ENCODE results near the gene SSRP1. TPM values are rescaled to one million over a fixed set of nuclear protein-coding genes. Genes with fewer than 3 reads are reported as not detected.

The SSRP1 gene, protein sequence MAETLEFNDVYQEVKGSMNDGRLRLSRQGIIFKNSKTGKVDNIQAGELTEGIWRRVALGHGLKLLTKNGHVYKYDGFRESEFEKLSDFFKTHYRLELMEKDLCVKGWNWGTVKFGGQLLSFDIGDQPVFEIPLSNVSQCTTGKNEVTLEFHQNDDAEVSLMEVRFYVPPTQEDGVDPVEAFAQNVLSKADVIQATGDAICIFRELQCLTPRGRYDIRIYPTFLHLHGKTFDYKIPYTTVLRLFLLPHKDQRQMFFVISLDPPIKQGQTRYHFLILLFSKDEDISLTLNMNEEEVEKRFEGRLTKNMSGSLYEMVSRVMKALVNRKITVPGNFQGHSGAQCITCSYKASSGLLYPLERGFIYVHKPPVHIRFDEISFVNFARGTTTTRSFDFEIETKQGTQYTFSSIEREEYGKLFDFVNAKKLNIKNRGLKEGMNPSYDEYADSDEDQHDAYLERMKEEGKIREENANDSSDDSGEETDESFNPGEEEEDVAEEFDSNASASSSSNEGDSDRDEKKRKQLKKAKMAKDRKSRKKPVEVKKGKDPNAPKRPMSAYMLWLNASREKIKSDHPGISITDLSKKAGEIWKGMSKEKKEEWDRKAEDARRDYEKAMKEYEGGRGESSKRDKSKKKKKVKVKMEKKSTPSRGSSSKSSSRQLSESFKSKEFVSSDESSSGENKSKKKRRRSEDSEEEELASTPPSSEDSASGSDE
- total RNA-seq (2021) (393 and 399 TPM in 2 replicates), Bru-seq, nascent RNA (percentile 96 among the genes with signal in this experiment), BruChase-seq, experiment 1, labeled RNA remaining after a 2-hour chase (percentile 96 among the genes with signal in this experiment), BruChase-seq, experiment 2, labeled RNA remaining after a 6-hour chase (percentile 99 among the genes with signal in this experiment)
- long read RNA-seq, transcript SSRP1-201 (17 exons, 2,819 nt), result major isoform, 410 of 558 reads
- long read RNA-seq, partial matches to known transcripts, result 122 of 558 reads
- long read RNA-seq, other reads (novel, unspliced or antisense), result 26 of 558 reads

DNA sequence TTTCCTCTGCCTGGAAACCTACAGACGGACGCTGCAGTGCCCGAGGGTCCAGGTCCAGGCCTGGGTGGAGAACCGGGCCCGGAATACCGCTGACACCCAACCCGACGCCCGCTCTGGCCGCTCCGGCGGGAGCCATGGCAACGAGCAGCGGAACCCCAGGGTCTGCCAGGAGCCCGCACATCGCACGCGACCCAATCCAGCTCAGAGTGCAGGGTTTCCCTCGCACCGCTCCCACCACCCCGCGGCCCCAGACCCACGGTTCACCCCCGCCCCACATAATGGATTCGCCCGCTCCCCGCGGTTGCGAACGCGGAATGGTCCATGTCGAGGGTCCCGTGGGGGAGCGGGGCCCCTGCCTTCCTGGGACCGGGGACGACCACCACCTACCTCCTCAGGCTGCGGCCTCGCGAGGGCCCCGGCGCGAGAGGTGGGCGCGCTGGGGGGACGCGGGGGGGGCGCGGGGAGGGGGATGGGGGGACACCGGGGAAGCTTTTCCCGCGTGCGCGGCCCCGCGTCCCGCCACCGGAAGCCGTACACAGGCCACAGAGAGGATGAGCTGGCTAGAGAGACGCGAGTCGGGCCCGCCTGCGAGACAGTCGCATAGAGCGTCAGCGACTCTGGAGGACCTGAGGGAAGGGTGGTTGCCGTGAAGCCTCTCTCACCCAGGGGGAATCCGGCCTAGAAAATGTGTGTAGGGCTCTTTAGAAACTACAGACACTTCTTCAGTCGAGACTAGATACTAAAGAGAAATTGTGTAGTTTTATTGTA, at the start of gene SSRP1:
TSS of gene SSRP1 (minus strand) at position 550 of the 768 bp plus-strand sequence. CDS start 771 bp downstream, outside the sequence.
- peaks cover 11% of the 10 kb centered on the region for H3K4me1 ChIP-seq (ENCODE audit: insufficient read depth, low read length, poor library complexity, severe bottlenecking)
- H3K27ac ChIP-seq (ENCODE audit: low read depth, low read length, poor library complexity, severe bottlenecking), result peak within 1 kb of the TSS; percentile 93
- no peak for TF ChIP-seq EZH2 (IDR thresholded peaks at IDR 0.05; ENCODE audit: borderline replicate concordance, low read depth, low read length, poor library complexity, severe bottlenecking)
- TF ChIP-seq, protein P1, sequence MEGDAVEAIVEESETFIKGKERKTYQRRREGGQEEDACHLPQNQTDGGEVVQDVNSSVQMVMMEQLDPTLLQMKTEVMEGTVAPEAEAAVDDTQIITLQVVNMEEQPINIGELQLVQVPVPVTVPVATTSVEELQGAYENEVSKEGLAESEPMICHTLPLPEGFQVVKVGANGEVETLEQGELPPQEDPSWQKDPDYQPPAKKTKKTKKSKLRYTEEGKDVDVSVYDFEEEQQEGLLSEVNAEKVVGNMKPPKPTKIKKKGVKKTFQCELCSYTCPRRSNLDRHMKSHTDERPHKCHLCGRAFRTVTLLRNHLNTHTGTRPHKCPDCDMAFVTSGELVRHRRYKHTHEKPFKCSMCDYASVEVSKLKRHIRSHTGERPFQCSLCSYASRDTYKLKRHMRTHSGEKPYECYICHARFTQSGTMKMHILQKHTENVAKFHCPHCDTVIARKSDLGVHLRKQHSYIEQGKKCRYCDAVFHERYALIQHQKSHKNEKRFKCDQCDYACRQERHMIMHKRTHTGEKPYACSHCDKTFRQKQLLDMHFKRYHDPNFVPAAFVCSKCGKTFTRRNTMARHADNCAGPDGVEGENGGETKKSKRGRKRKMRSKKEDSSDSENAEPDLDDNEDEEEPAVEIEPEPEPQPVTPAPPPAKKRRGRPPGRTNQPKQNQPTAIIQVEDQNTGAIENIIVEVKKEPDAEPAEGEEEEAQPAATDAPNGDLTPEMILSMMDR (conservative IDR thresholded peaks at IDR 0.05; ENCODE audit: low read depth, low read length), result no peak; the same call in 1 of the 2 replicates
- no peaks in the 10 kb centered on the region for H3K27me3 ChIP-seq (replicated peaks; ENCODE audit: insufficient read depth, low read depth, low read length, poor library complexity)
- CTCF ChIA-PET, result interaction anchor here (0.7 to 2.1 kb wide), 2 partner anchors 10 kb away, joined by 4 to 5 read pairs; no protein-coding TSS in a partner anchor
- BruUV-seq (replicated peaks), result no TSS peak
- no peaks in the 10 kb centered on the region for H3K9me3 ChIP-seq (ENCODE audit: low read depth, low read length, poor library complexity, severe bottlenecking)
- H3K36me3 ChIP-seq (ENCODE audit: insufficient read depth, low read length, poor library complexity, severe bottlenecking), result peaks cover 41% of the 10 kb centered on the region
- peak within 1 kb of the TSS; percentile 86 for H3K4me3 ChIP-seq (ENCODE audit: low read depth, low read length, poor library complexity, severe bottlenecking)
- intact Hi-C loops (cut with micrococcal nuclease; ENCODE audit: unreplicated experiment), result loop anchor here (1.0 to 5.0 kb wide), 2 partner anchors 10 to 332 kb away; partner anchors contain the start of gene ZDHHC5
- POLR2A ChIA-PET (ENCODE audit: low non-redundant PET), result interaction anchor here (0.5 kb wide), 1 partner anchor 11 kb away, joined by 4 read pairs; no protein-coding TSS in a partner anchor
- DNase-seq (ENCODE audit: low spot score), result peak; percentile 97

DNA sequence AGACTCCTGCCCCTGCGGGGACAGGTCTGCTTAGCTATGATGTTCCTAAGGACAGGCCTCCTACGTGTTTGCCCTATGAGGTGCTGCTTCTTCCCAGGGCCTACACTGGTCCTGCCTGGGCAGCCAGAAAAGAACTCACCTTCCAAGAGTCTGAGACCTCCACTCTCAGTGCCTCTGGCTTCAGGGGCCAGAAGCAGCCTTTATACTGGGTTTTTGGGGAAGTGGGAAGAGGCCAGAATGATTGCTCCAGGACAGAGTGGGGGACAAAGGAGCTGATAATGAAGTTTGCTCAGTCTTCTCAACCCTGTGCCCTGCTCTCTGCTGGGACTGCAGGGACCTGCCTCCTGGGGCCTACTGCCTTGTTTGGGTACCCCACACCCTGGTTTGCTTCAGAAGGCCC, 45.3 kb upstream of the SSRP1 start, which contains the start of gene PRG3:
TSS of gene PRG3 (minus strand) at position 176 of the 400 bp plus-strand sequence. CDS start 442 bp downstream, outside the sequence.
- POLR2A ChIA-PET (ENCODE audit: low non-redundant PET), result no interaction called here
- H3K9me3 ChIP-seq (ENCODE audit: low read depth, low read length, poor library complexity, severe bottlenecking), result no peaks in the 10 kb centered on the region
- CTCF ChIA-PET, result no interaction called here

DNA sequence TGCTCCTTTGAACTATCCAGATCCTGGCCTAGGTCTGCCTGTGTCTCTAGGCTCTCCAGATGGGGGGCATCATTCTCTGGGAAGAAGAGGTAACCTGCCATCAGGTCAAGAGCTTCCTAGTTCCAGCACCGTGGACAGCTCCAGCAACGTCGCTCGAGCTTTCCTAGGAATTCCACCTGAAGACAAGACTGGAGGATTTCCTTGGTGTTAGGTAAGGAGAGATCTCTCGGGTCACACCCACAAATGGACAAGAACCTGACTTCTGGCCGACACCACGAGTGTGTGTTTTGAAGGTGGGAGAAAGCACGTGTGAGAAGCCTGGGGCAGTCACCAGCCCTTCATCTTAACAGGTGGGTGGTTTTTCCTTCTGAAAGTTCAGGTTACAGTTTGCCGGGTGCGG, 44.0 kb upstream of the SSRP1 start:
- Histone ChIP-seq H3K9me3 (ENCODE audit: low read depth, low read length, poor library complexity, severe bottlenecking) (no peaks in the 10 kb centered on the region), H3K4me3 (ENCODE audit: low read depth, low read length, poor library complexity, severe bottlenecking) (no peak overlapping the region), H3K4me1 (ENCODE audit: insufficient read depth, low read length, poor library complexity, severe bottlenecking) (no peaks in the 10 kb centered on the region), H3K27ac (ENCODE audit: low read depth, low read length, poor library complexity, severe bottlenecking) (no peak overlapping the region), H3K36me3 (ENCODE audit: insufficient read depth, low read length, poor library complexity, severe bottlenecking) (no peaks in the 10 kb centered on the region), H3K27me3 (replicated peaks; ENCODE audit: insufficient read depth, low read depth, low read length, poor library complexity) (peaks cover 38% of the 10 kb centered on the region)
- POLR2A ChIA-PET (ENCODE audit: low non-redundant PET), result no interaction called here
- TF ChIP-seq, protein P1 (conservative IDR thresholded peaks at IDR 0.05; ENCODE audit: low read depth, low read length), result no peak
- TF ChIP-seq EZH2 (IDR thresholded peaks at IDR 0.05; ENCODE audit: borderline replicate concordance, low read depth, low read length, poor library complexity, severe bottlenecking), result no peak
- DNase-seq (ENCODE audit: low spot score), result peak; percentile 31
- CTCF ChIA-PET, result no interaction called here
- intact Hi-C loops (cut with micrococcal nuclease; ENCODE audit: unreplicated experiment), result no loop called here
- no TSS peak for BruUV-seq (replicated peaks)

More for the DNA sequence above, 45.3 kb upstream of the SSRP1 start, which contains the start of gene PRG3:
- BruUV-seq (replicated peaks), result no TSS peak
- Histone ChIP-seq H3K36me3 (ENCODE audit: insufficient read depth, low read length, poor library complexity, severe bottlenecking) (no peaks in the 10 kb centered on the region), H3K4me3 (ENCODE audit: low read depth, low read length, poor library complexity, severe bottlenecking) (no peak within 1 kb of the TSS), H3K27me3 (replicated peaks; ENCODE audit: insufficient read depth, low read depth, low read length, poor library complexity) (peaks cover 46% of the 10 kb centered on the region), H3K4me1 (ENCODE audit: insufficient read depth, low read length, poor library complexity, severe bottlenecking) (no peaks in the 10 kb centered on the region), H3K27ac (ENCODE audit: low read depth, low read length, poor library complexity, severe bottlenecking) (no peak within 1 kb of the TSS)
- no peak for DNase-seq (ENCODE audit: low spot score)
- intact Hi-C loops (cut with micrococcal nuclease; ENCODE audit: unreplicated experiment), result no loop called here
- TF ChIP-seq EZH2 (IDR thresholded peaks at IDR 0.05; ENCODE audit: borderline replicate concordance, low read depth, low read length, poor library complexity, severe bottlenecking), result no peak

Measured in A673 (cell line).